ENCODE results near the gene TSEN54.

Gene TSEN54

GRCh38 chr17:75536366-75536765, 20.0 kb downstream of the TSEN54 start:
- no peak for TF ChIP-seq CTCF (IDR thresholded peaks at IDR 0.05; ENCODE audit: low read depth, low read length, missing control alignments)
- H3K4me3 ChIP-seq (ENCODE audit: low read depth, low read length), result no peak overlapping the region
- DNase-seq (ENCODE audit: low read depth), result no peak
- in situ Hi-C loops (cut with HindIII; ENCODE audit: low sequenced_read_pairs), result no loop called here

- in situ Hi-C loops (cut with HindIII; ENCODE audit: low sequenced_read_pairs), result loop anchor here (5.0 kb wide), 1 partner anchor 57 kb away; no protein-coding TSS in a partner anchor
- no peak for DNase-seq (ENCODE audit: low read depth)
- TF ChIP-seq CTCF (IDR thresholded peaks at IDR 0.05; ENCODE audit: low read depth, low read length, missing control alignments), result no peak
- H3K4me3 ChIP-seq (ENCODE audit: low read depth, low read length), result no peak overlapping the region
These were observed 23.8 kb downstream of the TSEN54 start for GRCh38 chr17:75539967-75540729.

GRCh38 chr17:75540923-75541503, 24.7 kb downstream of the TSEN54 start:
- TF ChIP-seq CTCF (IDR thresholded peaks at IDR 0.05; ENCODE audit: low read depth, low read length, missing control alignments), result no peak
- DNase-seq (ENCODE audit: low read depth), result no peak
- H3K4me3 ChIP-seq (ENCODE audit: low read depth, low read length), result no peak overlapping the region
- in situ Hi-C loops (cut with HindIII; ENCODE audit: low sequenced_read_pairs), result loop anchor here (5.0 kb wide), 1 partner anchor 56 kb away; no protein-coding TSS in a partner anchor

GRCh38 chr17:75542229-75542628, 25.9 kb downstream of the TSEN54 start:
- no peak for TF ChIP-seq CTCF (IDR thresholded peaks at IDR 0.05; ENCODE audit: low read depth, low read length, missing control alignments)
- H3K4me3 ChIP-seq (ENCODE audit: low read depth, low read length), result no peak overlapping the region
- no peak for DNase-seq (ENCODE audit: low read depth)
- in situ Hi-C loops (cut with HindIII; ENCODE audit: low sequenced_read_pairs), result loop anchor here (5.0 kb wide), 1 partner anchor 55 kb away; no protein-coding TSS in a partner anchor

GRCh38 chr17:75542728-75543336, 26.5 kb downstream of the TSEN54 start:
- in situ Hi-C loops (cut with HindIII; ENCODE audit: low sequenced_read_pairs), result loop anchor here (5.0 kb wide), 1 partner anchor 54 kb away; no protein-coding TSS in a partner anchor
- no peak for DNase-seq (ENCODE audit: low read depth)
- H3K4me3 ChIP-seq (ENCODE audit: low read depth, low read length), result no peak overlapping the region
- no peak for TF ChIP-seq CTCF (IDR thresholded peaks at IDR 0.05; ENCODE audit: low read depth, low read length, missing control alignments)

- TF ChIP-seq CTCF (IDR thresholded peaks at IDR 0.05; ENCODE audit: low read depth, low read length, missing control alignments), result no peak
- in situ Hi-C loops (cut with HindIII; ENCODE audit: low sequenced_read_pairs), result loop anchor here (5.0 kb wide), 1 partner anchor 53 kb away; no protein-coding TSS in a partner anchor
- no peak for DNase-seq (ENCODE audit: low read depth)
These were observed 27.9 kb downstream of the TSEN54 start for GRCh38 chr17:75544250-75544649.

More at GRCh38 chr17:75544250-75544649, 27.9 kb downstream of the TSEN54 start:
- H3K4me3 ChIP-seq (ENCODE audit: low read depth, low read length), result no peak overlapping the region
